ENCODE measurements around the gene APOL5.

DNA sequence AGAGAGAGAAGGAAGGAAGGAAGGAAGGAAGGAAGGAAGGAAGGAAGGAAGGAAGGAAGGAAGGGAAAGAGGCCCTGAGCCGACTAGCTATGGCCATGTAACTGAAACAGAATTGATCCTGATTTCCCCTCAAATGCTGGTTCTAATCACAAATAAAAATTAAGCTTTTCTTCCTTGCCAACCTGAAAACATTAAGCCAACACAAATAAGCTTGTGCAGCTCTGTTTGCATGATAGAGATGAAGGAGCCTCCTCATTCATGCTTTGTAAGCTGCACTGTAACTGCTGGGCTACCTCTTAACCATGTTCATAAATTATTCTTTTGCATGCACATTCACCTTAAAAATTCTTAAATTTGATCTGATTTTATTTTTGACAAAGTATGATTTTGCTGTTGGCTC, 27.7 kb upstream of the APOL5 start:
- TF ChIP-seq, protein P1, sequence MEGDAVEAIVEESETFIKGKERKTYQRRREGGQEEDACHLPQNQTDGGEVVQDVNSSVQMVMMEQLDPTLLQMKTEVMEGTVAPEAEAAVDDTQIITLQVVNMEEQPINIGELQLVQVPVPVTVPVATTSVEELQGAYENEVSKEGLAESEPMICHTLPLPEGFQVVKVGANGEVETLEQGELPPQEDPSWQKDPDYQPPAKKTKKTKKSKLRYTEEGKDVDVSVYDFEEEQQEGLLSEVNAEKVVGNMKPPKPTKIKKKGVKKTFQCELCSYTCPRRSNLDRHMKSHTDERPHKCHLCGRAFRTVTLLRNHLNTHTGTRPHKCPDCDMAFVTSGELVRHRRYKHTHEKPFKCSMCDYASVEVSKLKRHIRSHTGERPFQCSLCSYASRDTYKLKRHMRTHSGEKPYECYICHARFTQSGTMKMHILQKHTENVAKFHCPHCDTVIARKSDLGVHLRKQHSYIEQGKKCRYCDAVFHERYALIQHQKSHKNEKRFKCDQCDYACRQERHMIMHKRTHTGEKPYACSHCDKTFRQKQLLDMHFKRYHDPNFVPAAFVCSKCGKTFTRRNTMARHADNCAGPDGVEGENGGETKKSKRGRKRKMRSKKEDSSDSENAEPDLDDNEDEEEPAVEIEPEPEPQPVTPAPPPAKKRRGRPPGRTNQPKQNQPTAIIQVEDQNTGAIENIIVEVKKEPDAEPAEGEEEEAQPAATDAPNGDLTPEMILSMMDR (IDR thresholded peaks at IDR 0.05), result no peak
- TF ChIP-seq POLR2A (IDR thresholded peaks at IDR 0.05), result no peak
